VCaP (cell line): ENCODE results near the gene CST5.
A peak's percentile ranks its signal among the peaks of the same experiment; 100 is the strongest.
"Not testable (repeated sequence)": the region's sequence is repeated elsewhere in the genome, so short reads cannot be mapped to it uniquely, and the experiment has no call there.

ENCODE experiments used
- H3K27ac ChIP-seq: fragments of 450-650 bp; 2 replicates; pipeline ENCODE4 v1.5.1; 2017
- TF ChIP-seq, protein P1 (sequence below): fragments of 450-650 bp; conservative IDR thresholded peaks from 2 replicates; pipeline ENCODE4 v1.5.1; 2017; ENCODE audit warnings: mild to moderate bottlenecking, moderate library complexity

Gene CST5

DNA sequence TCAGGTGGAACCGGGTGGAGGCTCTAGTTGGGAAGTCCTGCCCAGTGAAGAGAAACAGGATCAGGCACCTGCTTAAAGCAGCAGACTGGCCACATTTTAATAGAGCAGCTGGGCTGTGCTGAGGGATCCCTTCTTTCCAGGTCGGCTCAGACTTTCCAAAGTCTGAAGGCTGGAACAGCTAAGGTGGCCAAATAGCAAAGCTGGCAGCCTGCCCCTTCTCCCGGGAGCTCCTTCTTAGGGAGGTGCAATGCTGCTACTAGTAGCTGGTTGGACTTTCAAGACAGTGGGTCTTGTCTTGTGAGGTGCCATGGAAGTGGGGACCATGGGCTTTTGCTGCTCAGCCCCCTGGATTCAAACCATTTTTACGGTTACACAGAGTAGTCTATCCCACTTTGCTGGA lies 30.7 kb upstream of the CST5 start:
- H3K27ac ChIP-seq = no peak overlapping the region
- TF ChIP-seq, protein P1, sequence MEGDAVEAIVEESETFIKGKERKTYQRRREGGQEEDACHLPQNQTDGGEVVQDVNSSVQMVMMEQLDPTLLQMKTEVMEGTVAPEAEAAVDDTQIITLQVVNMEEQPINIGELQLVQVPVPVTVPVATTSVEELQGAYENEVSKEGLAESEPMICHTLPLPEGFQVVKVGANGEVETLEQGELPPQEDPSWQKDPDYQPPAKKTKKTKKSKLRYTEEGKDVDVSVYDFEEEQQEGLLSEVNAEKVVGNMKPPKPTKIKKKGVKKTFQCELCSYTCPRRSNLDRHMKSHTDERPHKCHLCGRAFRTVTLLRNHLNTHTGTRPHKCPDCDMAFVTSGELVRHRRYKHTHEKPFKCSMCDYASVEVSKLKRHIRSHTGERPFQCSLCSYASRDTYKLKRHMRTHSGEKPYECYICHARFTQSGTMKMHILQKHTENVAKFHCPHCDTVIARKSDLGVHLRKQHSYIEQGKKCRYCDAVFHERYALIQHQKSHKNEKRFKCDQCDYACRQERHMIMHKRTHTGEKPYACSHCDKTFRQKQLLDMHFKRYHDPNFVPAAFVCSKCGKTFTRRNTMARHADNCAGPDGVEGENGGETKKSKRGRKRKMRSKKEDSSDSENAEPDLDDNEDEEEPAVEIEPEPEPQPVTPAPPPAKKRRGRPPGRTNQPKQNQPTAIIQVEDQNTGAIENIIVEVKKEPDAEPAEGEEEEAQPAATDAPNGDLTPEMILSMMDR = no peak

DNA sequence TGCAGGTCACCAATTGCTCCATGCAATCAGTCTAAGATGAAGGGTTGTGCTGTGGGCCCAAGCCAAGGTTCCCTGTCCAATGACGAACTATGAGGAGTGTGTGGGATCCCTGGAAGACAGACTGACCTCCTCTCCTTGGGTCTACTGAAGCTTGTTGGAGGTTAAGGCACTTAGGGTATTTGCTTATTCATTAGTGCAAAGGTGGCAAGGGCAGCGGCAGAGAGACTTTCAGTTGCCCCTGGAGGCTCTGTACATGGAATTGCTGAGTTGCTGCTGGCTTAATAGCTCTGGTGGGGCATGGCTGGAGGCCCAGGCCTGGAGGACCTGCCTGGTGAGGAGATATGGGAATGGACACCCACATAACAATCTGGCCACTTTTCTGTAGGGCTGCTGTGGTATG lies 29.8 kb upstream of the CST5 start:
- TF ChIP-seq, protein P1 = no peak
- H3K27ac ChIP-seq = no peak overlapping the region

DNA sequence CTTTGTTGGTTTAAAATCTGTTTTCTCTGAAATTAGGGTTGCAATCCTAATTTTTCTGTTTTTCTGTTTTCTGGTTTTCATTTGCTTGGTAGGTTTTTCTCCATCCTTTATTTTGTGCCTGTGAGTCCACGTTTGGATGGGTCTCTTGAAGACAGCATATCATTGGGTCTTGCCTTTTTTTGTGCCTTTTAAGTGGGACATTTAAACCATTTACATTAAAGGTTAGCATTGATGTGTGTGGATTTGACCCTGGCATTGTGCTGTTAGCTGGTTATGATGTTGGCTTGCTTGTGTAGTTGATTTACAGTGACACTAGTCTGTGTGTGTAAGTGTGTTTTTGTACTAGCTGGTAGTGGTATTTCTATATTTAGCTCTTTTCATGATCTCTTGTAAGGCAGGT lies 28.0 kb upstream of the CST5 start:
- H3K27ac ChIP-seq = no peak overlapping the region
- TF ChIP-seq, protein P1 = no peak

DNA sequence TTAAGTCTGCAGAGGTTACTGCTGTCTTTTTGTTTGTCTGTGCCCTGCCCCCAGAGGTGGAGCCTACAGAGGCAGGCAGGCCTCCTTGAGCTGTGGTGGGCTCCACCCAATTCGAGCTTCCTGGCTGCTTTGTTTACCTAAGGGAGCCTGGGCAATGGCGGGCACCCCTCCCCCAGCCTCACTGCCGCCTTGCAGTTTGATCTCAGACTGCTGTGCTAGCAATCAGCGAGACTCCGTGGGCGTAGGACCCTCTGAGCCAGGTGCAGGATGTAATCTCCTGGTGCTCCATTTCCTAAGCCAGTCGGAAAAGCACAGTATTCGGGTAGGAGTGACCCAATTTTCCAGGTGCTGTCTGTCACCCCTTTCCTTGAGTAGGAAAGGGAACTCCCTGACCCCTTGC lies 22.8 kb upstream of the CST5 start:
- H3K27ac ChIP-seq = not testable (repeated sequence)

DNA sequence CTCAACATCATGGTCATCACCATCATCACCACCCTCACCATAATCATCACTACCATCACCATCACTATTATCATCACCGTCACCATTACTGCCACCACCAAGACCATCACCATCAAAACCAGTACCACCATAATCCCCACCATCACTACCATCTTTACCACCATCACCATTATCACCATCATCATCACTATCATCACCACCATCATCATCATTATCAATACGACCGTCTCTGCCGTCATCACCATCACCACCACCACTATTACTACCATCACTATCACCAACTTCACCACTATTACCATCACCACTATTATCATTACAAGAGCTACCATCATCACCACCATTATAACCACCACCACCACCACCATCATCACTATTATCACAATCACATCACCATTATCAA lies 11.3 kb upstream of the CST5 start:
- H3K27ac ChIP-seq = not testable (repeated sequence)

DNA sequence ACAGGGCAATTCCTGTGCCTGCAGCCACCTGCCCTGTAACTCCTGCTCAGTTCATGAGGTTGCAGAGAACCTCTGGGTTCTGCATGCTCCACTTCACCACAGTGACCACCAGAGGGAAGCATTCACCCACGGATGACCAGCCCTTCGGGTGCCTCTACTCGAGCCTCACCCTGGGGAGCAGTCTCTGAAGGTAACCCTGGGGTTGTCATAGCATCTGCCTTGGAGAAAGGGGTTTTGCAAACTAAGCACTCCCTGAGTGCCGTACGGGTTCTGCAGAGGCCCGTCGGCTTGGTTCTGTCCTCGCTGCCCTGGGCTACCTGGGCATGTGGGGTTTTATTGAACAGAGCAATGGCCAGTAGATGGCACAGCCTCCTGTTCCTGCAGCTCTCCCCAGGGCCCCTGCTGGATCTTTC lies 10.2 kb upstream of the CST5 start:
- no peak overlapping the region for H3K27ac ChIP-seq
- TF ChIP-seq, protein P1 = peak; percentile 81

DNA sequence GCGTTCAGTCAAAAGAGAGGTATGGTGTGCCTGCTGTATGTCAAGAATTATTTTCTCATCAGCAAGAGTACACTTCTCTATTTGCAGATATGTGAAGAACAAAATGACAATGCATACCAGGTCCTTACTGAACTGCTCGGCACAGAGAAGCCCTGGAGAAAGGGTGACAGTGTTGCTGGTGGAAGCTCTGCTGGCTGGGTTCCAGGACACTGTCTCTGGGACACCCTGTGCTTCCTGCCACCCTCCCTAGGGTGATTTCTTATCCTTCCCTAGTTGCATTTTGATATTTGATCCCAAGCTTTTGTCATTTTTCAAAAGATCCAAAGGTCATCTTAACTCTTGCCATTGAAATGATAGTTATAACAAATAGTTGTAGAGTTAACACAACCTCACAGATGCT lies 8.3 kb upstream of the CST5 start:
- no peak overlapping the region for H3K27ac ChIP-seq
- TF ChIP-seq, protein P1 = no peak

DNA sequence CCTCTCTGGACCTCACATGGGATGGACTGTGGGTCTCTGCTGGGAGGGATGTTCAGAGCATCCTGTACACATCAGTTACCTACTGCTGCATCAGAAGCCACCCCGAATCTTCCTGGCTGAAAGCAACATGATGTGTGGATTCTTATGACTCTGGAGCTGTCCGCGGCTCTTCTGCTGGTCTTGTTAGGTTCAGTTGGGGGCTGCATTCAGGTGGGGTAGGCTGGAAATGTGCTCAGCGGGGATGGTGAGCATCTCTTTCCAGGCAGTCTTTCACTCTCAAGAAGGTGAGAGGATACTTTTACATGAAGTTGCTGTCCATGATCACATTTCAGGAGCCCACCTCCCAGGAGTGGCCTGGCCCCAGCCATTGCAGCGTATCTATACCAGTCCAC lies 5.2 kb upstream of the CST5 start:
- TF ChIP-seq, protein P1 = no peak
- H3K27ac ChIP-seq = no peak overlapping the region

DNA sequence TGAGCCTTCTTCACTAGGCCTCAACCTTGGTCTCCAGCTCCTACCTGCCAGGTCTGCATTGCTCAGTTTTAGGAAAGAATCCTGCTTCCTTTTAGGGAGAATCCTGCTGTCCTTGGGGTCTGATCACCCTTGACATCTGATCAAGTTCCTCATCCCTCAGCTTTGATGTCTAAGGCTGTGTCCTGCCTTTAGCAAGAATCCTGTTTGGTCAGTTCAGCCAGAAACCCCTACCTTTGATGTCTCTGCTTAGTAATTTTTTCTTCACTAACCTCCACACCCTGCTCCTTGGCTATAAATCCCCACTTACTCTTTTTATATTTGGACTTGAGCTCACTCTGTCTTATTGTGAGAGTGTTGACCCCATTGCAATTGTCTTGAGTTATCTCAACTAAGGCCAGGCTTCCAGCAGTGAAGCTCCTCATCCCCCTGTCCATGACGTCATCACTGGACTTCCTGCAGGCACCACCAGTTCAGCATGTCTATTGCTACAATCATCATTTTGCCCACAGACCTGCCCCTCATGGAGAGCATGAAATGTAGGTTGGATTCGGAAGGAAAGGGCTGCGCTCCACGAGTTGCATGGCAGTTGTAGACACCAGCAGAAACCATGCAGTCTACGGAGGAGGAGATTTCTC lies 4.7 kb upstream of the CST5 start:
- H3K27ac ChIP-seq = peak overlapping the region; percentile 46
- TF ChIP-seq, protein P1 = no peak
